Brain microvascular endothelial cell (primary cell): Measurements from ENCODE around the gene LRBA.

Experiments
- DNase-seq: peaks from one replicate; pipeline ENCODE4 v3.0.0-alpha.2; 2020
- H3K27ac ChIP-seq: fragments of 250-450 bp; sonication (Bioruptor Pico); 2 replicates; pipeline ENCODE4 v1.5.1; 2020; ENCODE audit warnings: mild to moderate bottlenecking, moderate library complexity
- H3K27me3 ChIP-seq: fragments of 250-450 bp; sonication (Bioruptor Pico); replicated peaks from 2 replicates; pipeline ENCODE4 v1.5.1; 2020; ENCODE audit warnings: mild to moderate bottlenecking
- H3K36me3 ChIP-seq: fragments of 250-450 bp; sonication (Bioruptor Pico); replicated peaks from 2 replicates; pipeline ENCODE4 v1.5.1; 2020; ENCODE audit warnings: mild to moderate bottlenecking
- H3K4me3 ChIP-seq: 2 replicates; pipeline ENCODE4 v1.5.1; 2011; ENCODE audit warnings: low read depth, mild to moderate bottlenecking, control low read depth, low read length, moderate library complexity
- CTCF ChIP-seq: IDR thresholded peaks from 2 replicates; pipeline ENCODE4 v1.5.1; 2011; ENCODE audit warnings: low read depth, mild to moderate bottlenecking, moderate library complexity, low read length, control low read depth, inconsistent platforms; ENCODE audit errors: missing control alignments
- in situ Hi-C: cut with HindIII; loops from 2 replicates; pipeline ENCODE4 v1.10.0; 2017; ENCODE audit warnings: low sequenced_read_pairs, low pct_ligation_motif_present

LRBA gene

DNA sequence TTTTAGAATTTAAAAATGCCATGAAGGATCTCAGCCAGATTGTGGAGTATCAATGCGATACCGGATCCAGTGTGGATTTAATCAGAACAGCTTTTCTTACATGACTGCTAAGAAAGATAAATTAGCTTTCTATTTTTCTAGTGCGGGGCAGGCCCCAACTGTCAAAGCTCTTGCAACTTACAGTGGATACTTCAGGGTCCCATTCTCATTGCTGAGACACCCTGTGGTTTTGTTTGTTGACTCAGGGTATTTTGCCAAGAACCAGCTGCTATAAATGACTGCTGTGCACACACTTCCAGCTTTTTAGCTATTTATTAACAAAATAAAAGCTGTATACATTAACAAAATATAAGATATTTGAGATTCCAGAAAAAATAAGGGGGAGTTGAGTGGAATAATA is 770.5 kb downstream of the LRBA start:
- H3K27ac ChIP-seq: peak overlapping the region; percentile 5
- no peaks in the 10 kb centered on the region for H3K27me3 ChIP-seq
- in situ Hi-C loops: no loop called here
- DNase-seq: peak; percentile 83
- H3K4me3 ChIP-seq: no peak overlapping the region
- no peak for TF ChIP-seq CTCF
- H3K36me3 ChIP-seq: no peaks in the 10 kb centered on the region

- DNase-seq: no peak
- Histone ChIP-seq H3K27ac (no peak overlapping the region), H3K27me3 (no peaks in the 10 kb centered on the region), H3K36me3 (no peaks in the 10 kb centered on the region), H3K4me3 (no peak overlapping the region)
- in situ Hi-C loops: no loop called here
- no peak for TF ChIP-seq CTCF
Measured at GRCh38 chr4:150243932-150244331, 771.2 kb downstream of the LRBA start.

DNA sequence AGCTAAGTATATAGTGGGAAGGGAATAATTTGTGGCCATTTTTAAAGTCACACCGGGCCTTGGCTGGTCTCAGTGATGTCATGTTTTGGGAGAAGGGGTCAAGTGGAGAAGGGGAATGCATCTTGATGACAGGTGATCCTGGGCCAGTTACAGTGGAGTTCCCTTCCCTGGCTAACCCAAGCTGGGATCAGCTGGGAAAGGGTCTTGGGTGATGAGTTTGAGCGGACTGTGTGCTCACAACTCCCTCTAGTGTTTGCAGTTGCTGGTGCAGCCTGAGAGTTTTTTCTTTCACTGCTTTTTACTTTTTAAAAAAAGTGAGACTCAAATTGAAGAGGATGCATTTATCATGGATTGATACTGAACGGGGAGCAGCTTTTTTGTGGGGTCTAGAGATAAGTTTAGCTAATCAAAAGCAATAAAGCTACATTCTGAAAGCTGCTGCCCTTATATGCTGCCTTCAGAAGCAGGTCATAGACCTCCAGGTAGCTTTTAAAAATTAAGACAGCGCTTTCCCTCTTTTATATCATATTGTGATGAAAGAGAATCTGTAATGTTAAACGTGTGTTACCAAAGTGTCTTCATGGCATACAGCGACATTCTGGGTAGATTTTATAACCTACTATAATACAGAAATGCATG is 772.1 kb downstream of the LRBA start:
- TF ChIP-seq CTCF: peak; percentile 94
- Histone ChIP-seq H3K27me3 (no peaks in the 10 kb centered on the region), H3K36me3 (no peaks in the 10 kb centered on the region), H3K4me3 (no peak overlapping the region), H3K27ac (no peak overlapping the region)
- in situ Hi-C loops: no loop called here
- peak; percentile 29 for DNase-seq

DNA sequence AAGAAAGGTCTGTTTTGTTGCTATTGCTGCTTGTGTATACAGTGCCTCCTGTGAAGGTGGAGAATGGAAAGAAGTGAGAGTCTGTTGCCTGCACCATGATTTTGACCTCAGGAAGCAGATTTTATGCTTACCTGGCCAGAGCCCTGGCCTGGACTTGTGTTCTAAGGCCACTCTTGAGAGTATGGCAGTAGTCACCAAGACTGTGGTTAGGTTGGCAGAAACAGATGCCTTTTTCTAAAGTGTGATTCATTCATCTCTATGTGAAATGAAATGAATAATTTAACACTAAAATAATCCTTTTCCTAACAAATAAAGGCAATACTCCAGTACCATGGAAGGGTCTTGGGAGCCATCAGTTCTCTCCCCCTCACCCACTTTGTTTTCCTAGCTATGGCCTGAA is 775.1 kb downstream of the LRBA start:
- H3K4me3 ChIP-seq: no peak overlapping the region
- H3K27me3 ChIP-seq: no peaks in the 10 kb centered on the region
- in situ Hi-C loops: no loop called here
- TF ChIP-seq CTCF: no peak
- no peak for DNase-seq
- H3K27ac ChIP-seq: no peak overlapping the region
- H3K36me3 ChIP-seq: no peaks in the 10 kb centered on the region

DNA sequence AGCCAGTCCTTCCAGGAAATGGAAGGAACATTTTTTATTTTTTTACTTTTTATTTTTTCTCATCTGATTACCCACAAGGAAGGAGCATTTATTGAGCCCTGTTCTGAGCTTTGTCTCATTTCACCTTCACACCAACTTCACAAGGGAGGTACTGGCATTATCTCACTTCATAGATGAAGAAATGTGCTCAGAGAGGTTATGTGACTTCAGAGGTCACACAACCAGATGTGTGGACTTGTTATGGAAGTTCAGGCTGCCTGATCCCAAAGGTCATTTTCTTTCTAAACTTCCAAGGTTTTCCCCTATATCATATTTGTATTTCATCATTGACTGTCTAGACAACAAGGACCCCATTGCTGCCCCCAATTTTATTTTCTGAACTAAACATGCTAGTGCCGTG is 776.5 kb downstream of the LRBA start:
- H3K4me3 ChIP-seq: no peak overlapping the region
- no peaks in the 10 kb centered on the region for H3K27me3 ChIP-seq
- no peak for TF ChIP-seq CTCF
- peak overlapping the region; percentile 93 for H3K27ac ChIP-seq
- DNase-seq: no peak
- H3K36me3 ChIP-seq: no peaks in the 10 kb centered on the region
- in situ Hi-C loops: no loop called here
